Mucosa of gallbladder (tissue), 1 donor: ENCODE measurements around the gene C5AR1. TPM values are rescaled to one million over a fixed set of nuclear protein-coding genes. Genes with fewer than 3 reads are reported as not detected.
"Not testable (repeated sequence)": the region's sequence is repeated elsewhere in the genome, so short reads cannot be mapped to it uniquely, and the experiment has no call there.

Experiments
- DNase-seq: peaks from one replicate; pipeline ENCODE4 v3.0.0-alpha.2; 2020; ENCODE audit warnings: low spot score
- total RNA-seq: library from RNA; stranded (reverse); gene quantifications from one replicate; pipeline ENCODE4 v1.2.1, GENCODE V29; 2021
- donor health status: DM: no; HTN: no; CAD: no.

C5AR1 gene
- total RNA-seq, 1 donor from 2014 or later = 18.7 TPM

DNA sequence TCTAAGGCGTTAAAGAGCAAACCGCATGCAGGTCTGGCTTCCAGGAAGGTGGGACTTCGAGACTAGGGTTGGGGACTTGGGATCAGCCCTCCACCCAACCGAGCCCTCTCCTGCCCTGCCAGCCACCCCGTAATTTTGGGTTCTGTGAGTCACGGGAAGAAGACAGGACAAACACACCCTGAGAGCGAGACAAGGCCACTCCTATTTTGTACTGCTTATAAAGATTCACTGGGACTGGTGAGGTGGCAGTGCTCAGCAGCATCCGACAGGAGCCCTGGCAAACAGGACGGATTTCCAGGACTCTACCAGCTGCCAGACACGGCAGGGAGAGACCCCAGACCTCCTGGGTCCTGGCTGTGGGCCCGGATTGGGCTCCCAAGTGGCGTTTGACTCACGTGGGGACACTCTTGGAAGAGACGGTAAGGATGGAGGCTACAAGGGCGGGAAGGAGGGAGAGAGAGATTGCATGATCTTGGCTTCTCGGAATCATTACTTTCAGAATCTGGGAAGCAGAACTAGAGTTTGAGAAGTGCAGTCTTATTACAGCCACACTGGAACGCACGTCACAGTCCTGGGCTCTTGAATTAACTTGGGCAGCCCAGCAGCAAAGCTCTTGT lies 22.4 kb downstream of the C5AR1 start, which contains the start of gene C5AR2:
TSS of gene C5AR2 (plus strand) at position 245 of the 617 bp plus-strand sequence. CDS start 8,625 bp downstream, outside the sequence.
- no peak for DNase-seq

DNA sequence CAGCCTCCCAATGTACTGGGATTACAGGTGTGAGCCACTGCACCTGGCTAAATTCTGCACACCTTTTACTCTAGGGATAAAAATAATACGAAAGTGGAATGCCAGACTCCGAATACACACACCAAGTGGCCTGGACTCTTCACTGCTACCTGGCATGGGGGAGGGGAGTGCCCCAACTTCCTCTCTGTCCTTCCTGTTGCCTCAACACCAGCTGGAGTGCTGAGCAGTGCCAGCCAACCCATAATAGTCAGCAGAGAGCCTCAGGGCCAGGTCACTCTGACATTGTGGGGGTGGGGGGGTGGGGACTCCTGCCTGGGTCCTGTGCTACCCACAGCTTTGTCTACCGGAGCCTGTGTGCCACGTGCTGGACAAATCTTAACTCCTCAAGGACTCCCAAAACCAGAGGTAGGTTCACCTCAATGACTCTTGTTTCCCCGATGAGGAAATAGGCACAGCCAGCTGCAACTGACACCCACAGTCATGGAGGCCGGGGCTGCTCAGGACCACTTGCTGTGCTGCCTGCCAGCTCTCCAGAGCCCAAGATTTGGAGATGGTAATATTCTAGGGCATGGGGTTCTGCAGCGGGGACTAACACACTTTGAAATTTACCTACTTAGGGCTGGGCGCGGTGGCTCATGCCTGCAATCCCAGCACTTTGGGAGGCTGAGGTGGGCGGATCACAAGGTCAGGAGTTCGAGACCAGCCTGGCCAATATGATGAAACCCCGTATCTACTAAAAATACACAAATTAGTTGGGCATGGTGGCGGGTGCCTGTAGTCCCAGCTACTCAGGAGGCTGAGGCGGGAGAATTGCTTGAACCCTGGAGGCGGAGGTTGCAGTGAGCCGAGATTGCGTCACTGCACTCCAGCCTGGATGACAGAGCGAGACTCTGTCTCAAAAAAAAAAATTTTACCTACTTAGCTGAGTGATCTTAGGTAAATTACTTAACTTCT lies 27.4 kb downstream of the C5AR1 start:
- peak; percentile 35 for DNase-seq

- DNase-seq = no peak
These were observed 29.7 kb downstream of the C5AR1 start for GRCh38 chr19:47339196-47339880.

GRCh38 chr19:47340477-47341208 lies 31.0 kb downstream of the C5AR1 start:
- DNase-seq = no peak

DNA sequence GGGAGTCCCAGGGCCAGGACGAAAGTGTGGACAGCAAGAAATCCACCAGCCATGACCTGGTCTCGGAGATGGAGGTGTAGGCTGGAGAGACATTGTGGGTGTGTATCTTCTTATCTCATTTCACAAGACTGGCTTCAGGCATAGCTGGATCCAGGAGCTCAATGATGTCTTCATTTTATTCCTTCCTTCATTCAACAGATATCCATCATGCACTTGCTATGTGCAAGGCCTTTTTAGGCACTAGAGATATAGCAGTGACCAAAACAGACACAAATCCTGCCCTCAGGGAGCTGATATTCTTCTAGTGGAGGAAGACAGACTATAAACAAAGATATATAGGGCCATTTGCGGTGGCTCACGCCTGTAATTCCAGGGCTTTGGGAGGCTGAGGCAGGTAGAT lies 32.1 kb downstream of the C5AR1 start:
- no peak for DNase-seq

DNA sequence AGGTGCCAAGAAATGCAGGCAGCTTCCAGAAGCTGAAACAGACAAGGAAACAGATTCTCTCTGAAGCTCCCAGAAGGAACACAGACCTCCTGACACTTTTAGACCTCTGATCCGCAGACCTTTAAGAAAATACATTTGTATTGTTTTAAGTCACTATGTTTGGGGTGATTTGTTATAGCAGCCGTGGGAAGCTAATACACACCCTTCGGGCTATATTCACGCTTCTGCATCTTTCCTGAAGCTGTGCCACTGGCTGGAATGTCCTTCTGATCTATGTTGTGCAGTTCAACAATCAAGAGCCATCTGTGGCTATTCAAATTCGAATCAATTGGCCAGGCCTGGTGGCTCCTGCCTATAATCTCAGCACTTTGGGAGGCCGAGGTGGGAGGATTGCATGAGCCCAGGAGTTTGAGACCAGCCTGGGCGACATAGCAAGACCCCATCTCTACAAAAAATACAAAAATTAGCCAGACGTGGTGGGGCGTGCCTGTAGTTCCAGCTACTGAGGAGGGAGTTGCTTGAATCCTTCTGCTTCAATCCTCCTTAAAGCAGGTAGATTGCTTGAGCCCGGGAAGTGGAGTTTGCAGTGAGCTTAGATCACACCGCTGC lies 33.6 kb downstream of the C5AR1 start:
- no peak for DNase-seq

- DNase-seq = no peak
These were observed 34.8 kb downstream of the C5AR1 start for GRCh38 chr19:47344425-47344824.

- not testable (repeated sequence) for DNase-seq
These were observed 36.4 kb downstream of the C5AR1 start for GRCh38 chr19:47346024-47346423.

DNA sequence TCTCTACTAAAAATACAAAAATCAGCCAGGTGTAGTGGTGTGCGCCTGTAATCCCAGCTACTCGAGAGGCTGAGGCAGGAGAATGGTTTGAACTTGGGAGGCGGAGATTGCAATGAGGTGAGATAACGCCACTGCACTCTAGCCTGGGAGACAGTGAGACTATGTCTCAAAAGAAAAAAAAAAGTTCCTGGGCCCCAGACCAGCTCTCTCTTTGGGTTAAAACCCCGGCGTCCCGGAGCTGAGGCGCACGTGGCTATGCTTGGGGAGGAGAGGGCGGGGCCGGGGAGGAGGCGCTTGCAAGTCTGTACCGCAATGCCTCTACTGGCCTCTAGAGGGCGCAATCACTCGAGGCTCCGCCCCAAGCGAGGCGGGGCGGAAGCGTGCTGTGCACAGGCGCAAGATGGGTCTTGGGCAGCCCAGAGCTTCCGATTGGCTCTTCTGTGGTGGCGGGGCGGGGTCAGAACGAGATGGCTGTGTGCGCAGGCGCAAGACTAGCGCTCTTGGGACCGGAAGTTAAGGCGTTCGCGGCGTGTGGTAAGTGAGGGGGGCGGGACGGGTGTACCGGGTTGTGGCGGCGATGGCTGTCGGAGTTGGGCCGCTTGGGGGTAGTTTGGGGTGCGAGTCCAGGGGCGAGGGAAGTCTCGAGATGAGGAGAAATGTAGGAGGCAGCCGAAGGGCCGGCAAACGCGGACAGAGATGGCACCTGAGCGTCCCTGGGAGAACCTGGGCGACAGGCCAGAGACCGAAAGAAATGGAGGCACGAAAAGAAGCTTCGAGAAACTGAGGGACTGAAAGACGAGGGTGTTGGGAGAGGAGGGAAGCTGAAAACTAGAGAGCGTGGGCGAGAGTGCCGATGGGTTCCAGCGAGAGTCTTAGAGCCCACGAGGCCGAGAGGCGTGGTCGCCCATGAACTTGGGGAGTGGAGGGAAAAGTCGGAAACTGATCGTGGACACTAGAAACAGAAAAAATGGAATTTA lies 39.4 kb downstream of the C5AR1 start, which contains the start of gene DHX34:
TSS of gene DHX34 (plus strand) at position 497 of the 977 bp plus-strand sequence. CDS start 3,716 bp downstream, outside the sequence.
- peak; percentile 100 for DNase-seq

GRCh38 chr19:47350630-47351029 lies 41.0 kb downstream of the C5AR1 start:
- DNase-seq = no peak

- DNase-seq = no peak
These were observed 41.9 kb downstream of the C5AR1 start for GRCh38 chr19:47351548-47351947.

GRCh38 chr19:47352095-47352494 lies 42.4 kb downstream of the C5AR1 start:
- no peak for DNase-seq

GRCh38 chr19:47353307-47353712 lies 43.6 kb downstream of the C5AR1 start:
- DNase-seq = peak; percentile 47

- DNase-seq = no peak
These were observed 47.2 kb downstream of the C5AR1 start for GRCh38 chr19:47356900-47357299.

DNA sequence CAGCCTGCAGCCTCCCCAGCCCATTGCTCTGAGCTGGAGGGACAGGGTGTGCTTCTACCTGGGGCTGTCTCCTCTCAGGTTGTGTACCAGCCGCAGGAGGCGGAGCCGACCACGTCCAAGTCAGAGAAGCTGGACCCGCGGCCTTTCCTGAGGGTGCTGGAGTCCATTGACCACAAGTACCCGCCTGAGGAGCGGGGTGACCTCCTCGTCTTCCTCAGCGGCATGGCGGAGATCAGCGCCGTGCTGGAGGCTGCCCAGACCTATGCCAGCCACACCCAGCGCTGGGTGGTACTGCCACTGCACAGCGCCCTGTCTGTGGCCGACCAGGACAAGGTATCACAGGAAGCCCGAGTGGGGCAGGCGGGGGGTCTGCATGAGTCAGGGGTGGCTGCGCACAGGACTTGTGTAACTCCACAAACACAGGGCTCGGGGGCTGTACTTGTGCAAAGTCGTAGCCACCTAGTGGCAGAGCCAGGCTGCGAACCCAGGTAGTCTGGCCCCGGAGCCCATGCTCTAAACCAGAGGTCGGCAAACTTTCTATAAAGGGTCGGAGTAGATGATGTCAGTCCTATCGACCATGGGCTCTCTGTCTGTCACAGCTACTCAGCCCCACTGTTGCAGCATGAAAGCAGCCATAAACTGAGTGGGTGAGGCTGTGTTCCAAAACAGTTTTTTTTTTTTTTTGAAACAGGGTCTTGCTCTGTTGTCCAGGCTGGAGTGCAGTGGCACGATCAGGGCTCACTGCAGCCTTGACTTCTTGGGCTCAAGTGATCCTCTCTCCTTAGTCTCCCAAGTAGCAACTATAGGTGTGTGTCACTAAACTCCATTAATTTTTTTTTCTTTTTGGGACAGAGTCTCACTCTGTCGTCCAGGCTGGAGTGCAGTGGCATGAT lies 48.4 kb downstream of the C5AR1 start:
- no peak for DNase-seq

DNA sequence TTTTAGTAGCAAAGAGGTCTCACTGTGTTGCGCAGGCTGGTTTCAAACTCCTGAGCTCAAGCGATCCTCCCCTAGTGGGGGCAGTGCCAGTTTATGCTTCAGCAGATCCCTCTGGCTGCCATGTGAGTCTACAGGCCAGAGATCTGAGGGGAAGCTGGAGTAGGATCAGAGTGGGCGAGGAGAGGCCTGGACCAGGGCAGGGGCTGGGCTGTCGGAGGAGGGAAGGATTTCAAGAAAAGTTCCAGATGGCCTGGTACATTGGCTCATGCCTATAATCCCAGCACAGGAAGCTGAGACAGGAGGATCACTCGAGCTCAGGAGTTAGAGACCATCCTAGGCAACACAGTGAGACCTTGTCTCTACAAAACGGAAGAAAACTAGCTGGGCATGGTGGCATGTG lies 49.3 kb downstream of the C5AR1 start:
- no peak for DNase-seq

DNA sequence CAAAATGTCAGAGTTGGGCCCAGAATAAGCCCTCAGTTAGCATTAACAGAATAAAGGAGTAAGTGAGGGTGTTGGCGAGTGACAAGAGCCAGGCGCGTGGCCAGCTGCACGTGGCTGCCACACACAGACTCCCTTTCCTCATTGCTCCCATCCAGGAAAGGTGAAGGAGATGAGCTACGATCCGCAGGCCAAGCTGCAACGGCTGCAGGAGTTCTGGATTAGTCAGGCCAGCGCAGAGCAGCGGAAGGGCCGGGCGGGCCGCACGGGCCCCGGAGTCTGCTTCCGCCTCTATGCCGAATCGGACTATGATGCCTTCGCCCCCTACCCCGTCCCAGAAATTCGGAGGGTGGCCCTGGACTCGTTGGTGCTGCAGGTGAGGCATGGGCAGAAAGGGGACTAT lies 52.7 kb downstream of the C5AR1 start:
- DNase-seq = no peak

GRCh38 chr19:47363758-47364531 lies 54.3 kb downstream of the C5AR1 start:
- DNase-seq = no peak
